Measurements from ENCODE around the gene CLEC2D. TPM values are rescaled to one million over a fixed set of nuclear protein-coding genes. Genes with fewer than 3 reads are reported as not detected.
A peak's percentile ranks its signal among the peaks of the same experiment; 100 is the strongest.

The CLEC2D gene
- total RNA-seq, 1 donor from 2014 or later, result 492 TPM

DNA sequence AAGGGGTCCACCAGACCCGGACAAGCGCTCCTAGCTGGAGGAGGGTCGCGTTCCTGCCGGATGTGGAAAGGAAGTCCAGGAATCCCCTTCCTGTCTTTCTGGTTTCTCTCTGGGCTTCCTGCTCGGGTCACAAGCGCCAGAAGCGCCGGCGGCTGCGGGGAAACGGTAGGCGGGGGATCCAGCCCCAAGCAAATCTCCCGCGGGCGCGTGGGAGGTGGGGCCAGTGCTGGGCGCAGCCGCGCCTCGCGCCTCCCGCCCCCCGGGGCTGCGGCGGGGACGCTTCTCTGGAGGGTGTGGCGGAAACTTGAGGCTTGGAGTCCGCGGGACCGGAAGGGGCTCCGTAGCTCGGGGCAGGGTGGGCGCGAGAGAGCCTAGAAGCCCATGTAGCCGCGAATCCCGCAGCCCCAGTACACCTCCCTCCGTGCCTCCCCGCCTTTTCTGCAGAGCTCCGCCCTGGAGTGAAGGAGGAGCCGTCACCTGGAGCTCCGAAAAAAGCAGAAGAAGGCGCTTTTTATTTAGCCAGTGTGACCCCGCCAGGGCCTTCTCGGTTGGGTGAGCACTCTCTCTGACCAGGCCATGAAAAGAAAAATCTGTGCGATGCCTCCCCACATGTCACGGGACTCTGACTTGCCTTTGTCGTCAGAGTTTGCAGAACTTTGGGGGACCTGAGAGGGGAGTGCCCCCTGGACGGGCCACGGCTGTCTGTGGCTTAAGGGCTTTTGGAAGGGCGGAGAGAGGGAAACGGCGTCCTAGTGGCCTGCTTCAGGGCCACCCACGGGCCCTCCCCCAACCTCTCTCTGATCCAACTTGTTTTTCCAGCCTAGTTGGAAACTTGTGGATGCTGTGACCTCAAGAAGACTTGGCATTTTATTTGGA is 21.4 kb upstream of the CLEC2D start:
- peaks cover 9% of the 10 kb centered on the region for H3K9me3 Mint-ChIP-seq
- POLR2A ChIA-PET, result interaction anchor here (0.8 to 16.9 kb wide), 39 partner anchors 9 to 223 kb away, joined by 3 to 833 read pairs (median 9); partner anchors contain the start of genes CD69, CLEC2D and CLECL1
- ATAC-seq (ENCODE audit: low read depth), result peak; percentile 74

DNA sequence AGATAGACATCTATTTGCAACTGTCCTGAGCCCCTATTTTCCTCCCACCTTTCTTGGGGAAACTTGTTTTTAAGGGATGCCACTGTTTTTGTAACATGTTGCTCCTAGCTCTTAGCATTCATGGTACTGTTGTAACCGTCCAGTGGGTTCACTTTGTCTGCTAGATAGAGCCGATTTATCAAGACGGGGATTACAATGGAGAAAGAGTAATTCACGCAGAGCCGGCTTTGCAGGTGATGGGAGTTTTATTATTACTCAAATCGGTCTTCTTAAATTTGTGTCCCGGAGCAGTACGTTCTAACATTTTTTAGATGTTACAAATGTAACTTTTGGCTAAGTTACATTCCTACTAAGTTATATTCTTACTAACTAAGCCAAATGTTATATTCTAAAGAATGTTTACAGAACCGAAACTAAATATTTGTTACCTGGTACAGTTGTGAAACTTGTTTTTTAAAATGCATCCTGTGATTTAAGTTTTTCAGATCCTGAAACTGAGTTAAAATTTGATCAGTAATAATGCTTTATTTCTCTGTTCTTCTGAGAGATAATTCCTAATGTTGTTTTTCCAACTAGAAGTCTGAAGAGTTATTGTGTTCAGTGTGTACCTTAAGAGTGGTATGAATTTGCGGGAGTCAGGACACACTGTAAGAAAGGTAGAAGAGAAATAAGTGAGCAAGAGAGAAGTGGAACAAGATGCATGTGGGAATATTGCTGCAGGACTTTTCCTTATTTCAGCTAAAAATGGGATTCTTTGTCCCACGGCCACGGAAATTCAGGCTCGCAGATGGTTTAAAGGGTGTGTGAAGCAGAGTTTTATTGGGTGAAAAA is 20.6 kb upstream of the CLEC2D start:
- Mint-ChIP-seq H3K36me3 (ENCODE audit: low read depth) (peaks cover 45% of the 10 kb centered on the region), H3K4me3 (peak overlapping the region; percentile 89), H3K27me3 (no peaks in the 10 kb centered on the region), H3K27ac (peak overlapping the region; percentile 98), H3K4me1 (peaks cover 69% of the 10 kb centered on the region), H3K9me3 (peaks cover 11% of the 10 kb centered on the region)
- CTCF ChIA-PET, result interaction anchor here (0.8 to 2.2 kb wide), 7 partner anchors 15 to 81 kb away, joined by 3 to 18 read pairs (median 4); partner anchors contain the start of gene CLEC2D
- no peak for ATAC-seq (ENCODE audit: low read depth)
- no peak for DNase-seq
- TF ChIP-seq CTCF (IDR thresholded peaks at IDR 0.05), result no peak
- POLR2A ChIA-PET, result interaction anchor here (1.0 to 16.9 kb wide), 33 partner anchors 8 to 219 kb away, joined by 3 to 833 read pairs (median 15); partner anchors contain the start of genes CD69, CLEC2D and CLECL1
- intact Hi-C loops (cut with micrococcal nuclease), result loop anchor here (1.0 to 5.0 kb wide), 10 partner anchors 15 to 218 kb away; partner anchors contain the start of genes CLEC2B and CLEC2D

More for the DNA sequence above, 21.4 kb upstream of the CLEC2D start:
- Mint-ChIP-seq H3K4me1 (peaks cover 68% of the 10 kb centered on the region), H3K27ac (peak overlapping the region; percentile 98), H3K36me3 (ENCODE audit: low read depth) (peaks cover 36% of the 10 kb centered on the region), H3K4me3 (peak overlapping the region; percentile 89), H3K27me3 (no peaks in the 10 kb centered on the region)
- no peak for TF ChIP-seq CTCF (IDR thresholded peaks at IDR 0.05)
- DNase-seq, result peak; percentile 88
- intact Hi-C loops (cut with micrococcal nuclease), result loop anchor here (1.0 to 5.0 kb wide), 10 partner anchors 14 to 219 kb away; partner anchors contain the start of genes CLEC2B and CLEC2D
- CTCF ChIA-PET, result interaction anchor here (0.8 to 2.2 kb wide), 12 partner anchors 13 to 99 kb away, joined by 3 to 18 read pairs (median 4); partner anchors contain the start of gene CLEC2D

- TF ChIP-seq CTCF (IDR thresholded peaks at IDR 0.05), result no peak
- Mint-ChIP-seq H3K4me1 (peaks cover 68% of the 10 kb centered on the region), H3K27ac (peak overlapping the region; percentile 98), H3K36me3 (ENCODE audit: low read depth) (peaks cover 51% of the 10 kb centered on the region), H3K9me3 (peaks cover 11% of the 10 kb centered on the region), H3K4me3 (peak overlapping the region; percentile 89), H3K27me3 (no peaks in the 10 kb centered on the region)
- CTCF ChIA-PET, result no interaction called here
- POLR2A ChIA-PET, result interaction anchor here (1.0 to 16.9 kb wide), 17 partner anchors 11 to 218 kb away, joined by 3 to 833 read pairs (median 18); partner anchors contain the start of genes CLEC2D and CLECL1
- ATAC-seq (ENCODE audit: low read depth), result peak; percentile 15
- peak; percentile 47 for DNase-seq
- intact Hi-C loops (cut with micrococcal nuclease), result loop anchor here (5.0 kb wide), 2 partner anchors 33 to 218 kb away; partner anchors contain the start of gene CLEC2B
Measured at GRCh38 chr12:9649532-9649940, 20.0 kb upstream of the CLEC2D start.

GRCh38 chr12:9650151-9650576 is 19.3 kb upstream of the CLEC2D start:
- POLR2A ChIA-PET, result interaction anchor here (0.6 to 16.9 kb wide), 25 partner anchors 10 to 282 kb away, joined by 3 to 833 read pairs (median 12); partner anchors contain the start of genes CD69, CLEC2D and CLECL1
- Mint-ChIP-seq H3K4me1 (peaks cover 68% of the 10 kb centered on the region), H3K36me3 (ENCODE audit: low read depth) (peaks cover 57% of the 10 kb centered on the region), H3K27me3 (no peaks in the 10 kb centered on the region), H3K4me3 (peak overlapping the region; percentile 89), H3K27ac (peak overlapping the region; percentile 98), H3K9me3 (peaks cover 11% of the 10 kb centered on the region)
- ATAC-seq (ENCODE audit: low read depth) (no peak), DNase-seq (no peak)
- intact Hi-C loops (cut with micrococcal nuclease), result no loop called here
- no peak for TF ChIP-seq CTCF (IDR thresholded peaks at IDR 0.05)
- CTCF ChIA-PET, result interaction anchor here (0.7 to 1.7 kb wide), 3 partner anchors 16 to 58 kb away, joined by 3 to 7 read pairs (median 5); no protein-coding TSS in a partner anchor

All from activated B cell treated with CpG ODN at 0.5 μM for 24 hours (primary cell).